ENCODE results near the gene ARHGEF10L.

The ARHGEF10L gene

DNA sequence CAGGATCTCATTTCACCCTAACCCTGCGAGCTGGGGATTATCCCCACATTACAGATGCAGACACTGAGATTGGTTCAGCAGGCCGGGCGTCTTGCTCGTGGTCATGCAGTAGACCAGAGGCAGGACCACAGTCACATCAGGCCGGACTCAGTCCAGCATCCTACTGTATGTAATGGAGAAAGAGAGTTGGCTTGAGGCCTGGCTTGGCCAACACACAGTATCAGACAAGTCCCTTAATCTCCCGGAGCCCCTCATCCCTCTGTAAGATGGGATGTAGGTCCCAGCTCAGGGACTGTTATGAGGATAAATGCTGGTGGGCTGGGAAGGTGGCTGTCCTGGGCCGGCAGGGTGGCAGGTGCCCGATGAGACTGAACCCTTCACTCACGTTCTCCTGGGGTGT lies 149.5 kb downstream of the ARHGEF10L start:
- no peak for DNase-seq (ENCODE audit: low read depth)
- H3K4me3 ChIP-seq (ENCODE audit: low read length), result no peak overlapping the region
- TF ChIP-seq CTCF (IDR thresholded peaks at IDR 0.05; ENCODE audit: insufficient read depth, low read depth, low read length, missing control alignments), result no peak

- no peak for DNase-seq (ENCODE audit: low read depth)
- H3K4me3 ChIP-seq (ENCODE audit: low read length), result no peak overlapping the region
- TF ChIP-seq CTCF (IDR thresholded peaks at IDR 0.05; ENCODE audit: insufficient read depth, low read depth, low read length, missing control alignments), result no peak
Measured at GRCh38 chr1:17690906-17691634, 151.6 kb downstream of the ARHGEF10L start.

DNA sequence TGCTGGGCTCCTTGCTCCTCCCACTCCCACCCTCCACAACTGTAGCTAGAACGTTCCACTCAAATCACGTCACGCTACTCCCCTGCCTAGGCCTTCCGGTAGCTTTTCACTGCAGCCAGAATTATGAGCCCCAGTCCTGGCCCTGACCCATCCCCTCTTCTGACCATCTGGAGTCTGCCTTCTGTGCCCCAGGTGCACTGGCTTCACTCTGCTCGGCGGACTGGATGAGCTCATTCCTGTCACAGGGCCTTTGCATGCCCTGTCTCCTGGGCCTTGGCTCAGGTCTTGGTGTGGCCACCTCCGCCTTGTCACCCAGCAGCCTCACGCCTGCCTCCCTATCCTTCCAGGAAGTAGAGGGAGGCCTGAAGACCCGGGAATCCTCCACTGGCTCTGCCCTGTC lies 153.1 kb downstream of the ARHGEF10L start:
- no peak overlapping the region for H3K4me3 ChIP-seq (ENCODE audit: low read length)
- no peak for DNase-seq (ENCODE audit: low read depth)
- no peak for TF ChIP-seq CTCF (IDR thresholded peaks at IDR 0.05; ENCODE audit: insufficient read depth, low read depth, low read length, missing control alignments)

DNA sequence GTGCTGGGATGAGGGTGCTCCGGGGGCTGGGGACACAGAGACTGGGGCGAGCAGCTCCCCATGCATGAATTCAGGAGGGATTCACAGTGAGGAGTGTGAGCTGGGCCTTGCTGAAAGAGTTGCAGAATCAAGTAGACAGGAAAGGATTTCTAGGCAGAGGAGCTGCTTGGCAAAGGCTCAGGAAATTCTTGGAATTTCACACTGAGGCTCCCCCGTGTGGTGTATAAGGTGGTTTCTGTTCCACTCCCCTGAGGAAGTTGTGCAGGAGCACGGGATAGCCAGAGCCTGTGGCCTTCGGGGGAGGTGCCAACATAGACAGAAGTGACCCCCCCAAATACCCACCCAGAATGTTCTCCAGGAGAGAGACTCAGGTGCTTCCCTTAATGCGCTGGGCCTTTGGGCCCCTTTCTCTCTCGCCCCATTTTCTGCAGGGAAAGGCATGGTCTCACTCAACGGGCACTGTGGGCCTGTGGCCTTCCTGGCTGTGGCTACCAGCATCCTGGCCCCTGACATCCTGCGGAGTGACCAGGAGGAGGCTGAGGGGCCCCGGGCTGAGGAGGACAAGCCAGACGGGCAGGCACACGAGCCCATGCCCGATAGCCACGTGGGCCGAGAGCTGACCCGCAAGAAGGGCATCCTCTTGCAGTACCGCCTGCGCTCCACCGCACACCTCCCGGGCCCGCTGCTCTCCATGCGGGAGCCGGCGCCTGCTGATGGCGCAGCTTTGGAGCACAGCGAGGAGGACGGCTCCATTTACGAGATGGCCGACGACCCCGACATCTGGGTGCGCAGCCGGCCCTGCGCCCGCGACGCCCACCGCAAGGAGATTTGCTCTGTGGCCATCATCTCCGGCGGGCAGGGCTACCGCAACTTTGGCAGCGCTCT lies 157.2 kb downstream of the ARHGEF10L start:
- H3K4me3 ChIP-seq (ENCODE audit: low read length), result no peak overlapping the region
- DNase-seq (ENCODE audit: low read depth), result peak; percentile 11
- peak; percentile 39 for TF ChIP-seq CTCF (IDR thresholded peaks at IDR 0.05; ENCODE audit: insufficient read depth, low read depth, low read length, missing control alignments)

DNA sequence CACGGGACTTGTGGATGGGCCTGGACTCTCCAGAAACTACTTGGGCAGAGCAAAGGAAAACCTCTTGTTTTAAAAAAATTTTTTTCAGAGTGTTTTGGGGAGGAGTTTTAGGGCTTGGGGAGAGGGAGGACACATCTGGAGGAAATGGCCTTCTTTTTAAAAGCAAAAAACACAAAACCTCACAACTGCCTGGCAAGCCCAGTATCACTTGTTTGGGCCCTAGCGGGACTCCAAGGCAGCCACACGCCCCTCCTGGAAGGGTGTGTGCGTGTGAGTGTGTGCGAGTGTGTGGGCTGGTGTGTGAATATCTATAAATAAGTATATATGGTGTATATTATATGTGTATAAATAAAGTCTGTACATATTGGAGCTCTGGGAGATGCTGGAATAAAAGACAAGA lies 158.0 kb downstream of the ARHGEF10L start:
- H3K4me3 ChIP-seq (ENCODE audit: low read length), result no peak overlapping the region
- DNase-seq (ENCODE audit: low read depth), result no peak
- no peak for TF ChIP-seq CTCF (IDR thresholded peaks at IDR 0.05; ENCODE audit: insufficient read depth, low read depth, low read length, missing control alignments)

- TF ChIP-seq CTCF (IDR thresholded peaks at IDR 0.05; ENCODE audit: insufficient read depth, low read depth, low read length, missing control alignments), result no peak
- no peak for DNase-seq (ENCODE audit: low read depth)
- no peak overlapping the region for H3K4me3 ChIP-seq (ENCODE audit: low read length)
Measured at GRCh38 chr1:17699581-17699980, 160.1 kb downstream of the ARHGEF10L start.

Measured in epithelial cell of esophagus (primary cell).